ENCODE data around the gene PAQR4. TPM values are rescaled to one million over a fixed set of nuclear protein-coding genes. Genes with fewer than 3 reads are reported as not detected.
A peak's percentile ranks its signal among the peaks of the same experiment; 100 is the strongest.

PAQR4 gene
- total RNA-seq, 2 donors from 2014 or later = 30.5 to 32.0 TPM

DNA sequence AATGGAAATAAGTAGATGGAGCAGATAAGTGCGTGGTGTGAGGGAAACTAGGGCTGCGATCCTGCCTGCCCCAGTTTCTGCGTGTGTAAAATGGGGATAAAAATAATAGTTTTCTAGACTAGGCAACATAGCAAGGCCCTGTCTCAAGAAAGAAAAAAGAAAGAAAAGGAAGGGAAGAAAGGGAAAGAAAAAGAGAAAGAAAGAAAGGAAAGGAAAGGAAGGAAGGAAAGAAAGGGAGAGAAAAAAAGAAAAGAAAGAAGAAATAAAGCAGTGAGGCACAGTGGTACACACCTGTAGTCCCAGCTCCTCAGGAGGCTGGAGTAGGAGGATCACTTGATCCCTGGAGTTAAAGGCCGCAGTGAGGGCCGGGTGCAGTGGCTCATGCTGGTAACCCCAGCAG lies 13.3 kb downstream of the PAQR4 start:
- Mint-ChIP-seq H3K27ac (peak overlapping the region; percentile 93), H3K4me1 (peaks cover 25% of the 10 kb centered on the region), H3K9me3 (no peaks in the 10 kb centered on the region), H3K4me3 (peak overlapping the region; percentile 77), H3K36me3 (ENCODE audit: low read depth) (peaks cover 6% of the 10 kb centered on the region), H3K27me3 (ENCODE audit: insufficient read depth) (no peaks in the 10 kb centered on the region)
- DNase-seq = no peak
- Histone ChIP-seq H3K4me1 (ENCODE audit: control insufficient read depth, insufficient read depth, low read length) (peaks cover 3% of the 10 kb centered on the region), H3K36me3 (ENCODE audit: control insufficient read depth, insufficient read depth, low read length) (peaks cover 7% of the 10 kb centered on the region), H3K27ac (ENCODE audit: low read depth, low read length) (no peak overlapping the region), H3K27me3 (ENCODE audit: control insufficient read depth, insufficient read depth, low read length, poor library complexity, severe bottlenecking) (no peaks in the 10 kb centered on the region), H3K9ac (ENCODE audit: extremely low read depth, low read length, poor library complexity, severe bottlenecking) (no peak overlapping the region), H3K9me3 (ENCODE audit: control insufficient read depth, low read length) (no peaks in the 10 kb centered on the region), H3K4me3 (ENCODE audit: low read length) (no peak overlapping the region)
- TF ChIP-seq, protein P1, sequence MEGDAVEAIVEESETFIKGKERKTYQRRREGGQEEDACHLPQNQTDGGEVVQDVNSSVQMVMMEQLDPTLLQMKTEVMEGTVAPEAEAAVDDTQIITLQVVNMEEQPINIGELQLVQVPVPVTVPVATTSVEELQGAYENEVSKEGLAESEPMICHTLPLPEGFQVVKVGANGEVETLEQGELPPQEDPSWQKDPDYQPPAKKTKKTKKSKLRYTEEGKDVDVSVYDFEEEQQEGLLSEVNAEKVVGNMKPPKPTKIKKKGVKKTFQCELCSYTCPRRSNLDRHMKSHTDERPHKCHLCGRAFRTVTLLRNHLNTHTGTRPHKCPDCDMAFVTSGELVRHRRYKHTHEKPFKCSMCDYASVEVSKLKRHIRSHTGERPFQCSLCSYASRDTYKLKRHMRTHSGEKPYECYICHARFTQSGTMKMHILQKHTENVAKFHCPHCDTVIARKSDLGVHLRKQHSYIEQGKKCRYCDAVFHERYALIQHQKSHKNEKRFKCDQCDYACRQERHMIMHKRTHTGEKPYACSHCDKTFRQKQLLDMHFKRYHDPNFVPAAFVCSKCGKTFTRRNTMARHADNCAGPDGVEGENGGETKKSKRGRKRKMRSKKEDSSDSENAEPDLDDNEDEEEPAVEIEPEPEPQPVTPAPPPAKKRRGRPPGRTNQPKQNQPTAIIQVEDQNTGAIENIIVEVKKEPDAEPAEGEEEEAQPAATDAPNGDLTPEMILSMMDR (conservative IDR thresholded peaks at IDR 0.05) = no peak
- 73 to 86% methylated on average over 5 of the region's 5 CpGs for WGBS, 2 experiments (ENCODE audit: insufficient coverage in 1 of 2, insufficient read length in 1 of 2)

DNA sequence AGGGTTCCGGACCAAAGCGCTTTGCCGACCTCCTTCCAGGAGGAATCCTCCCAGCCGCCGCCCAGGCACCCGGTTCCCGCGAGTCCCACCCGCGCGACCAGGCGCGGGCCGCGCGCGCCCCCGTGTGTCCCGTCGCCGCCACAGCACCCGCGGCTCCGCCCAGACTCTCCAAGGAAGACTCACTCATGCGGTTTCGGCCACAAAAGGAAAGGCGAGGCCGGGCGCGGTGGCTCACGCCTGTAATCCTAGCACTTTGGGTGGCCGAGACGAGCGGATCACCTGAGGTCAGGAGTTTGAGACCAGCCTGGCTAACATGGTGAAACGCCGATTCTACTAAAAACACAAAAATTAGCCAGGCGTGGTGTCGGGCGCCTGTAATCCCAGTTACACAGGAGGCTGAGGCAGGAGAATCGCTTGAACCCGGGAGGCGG lies 14.6 kb downstream of the PAQR4 start:
- H3K27me3 Mint-ChIP-seq (ENCODE audit: insufficient read depth) = no peaks in the 10 kb centered on the region
- Histone ChIP-seq H3K27ac (ENCODE audit: low read depth, low read length) (no peak overlapping the region), H3K9ac (ENCODE audit: extremely low read depth, low read length, poor library complexity, severe bottlenecking) (no peak overlapping the region), H3K36me3 (ENCODE audit: control insufficient read depth, insufficient read depth, low read length) (no peaks in the 10 kb centered on the region), H3K9me3 (ENCODE audit: control insufficient read depth, low read length) (no peaks in the 10 kb centered on the region), H3K4me3 (ENCODE audit: low read length) (no peak overlapping the region), H3K4me1 (ENCODE audit: control insufficient read depth, insufficient read depth, low read length) (peaks cover 3% of the 10 kb centered on the region), H3K27me3 (ENCODE audit: control insufficient read depth, insufficient read depth, low read length, poor library complexity, severe bottlenecking) (no peaks in the 10 kb centered on the region)
- peak; percentile 97 for DNase-seq
- peaks cover 2% of the 10 kb centered on the region for H3K36me3 Mint-ChIP-seq (ENCODE audit: low read depth)
- no peak overlapping the region for H3K27ac Mint-ChIP-seq
- H3K4me1 Mint-ChIP-seq = peaks cover 26% of the 10 kb centered on the region
- WGBS, 2 experiments (ENCODE audit: insufficient coverage in 1 of 2, insufficient read length in 1 of 2) = 19 to 34% methylated on average over 21 to 42 of the region's 42 CpGs
- H3K4me3 Mint-ChIP-seq = peak overlapping the region; percentile 34
- no peaks in the 10 kb centered on the region for H3K9me3 Mint-ChIP-seq
- TF ChIP-seq, protein P1 (conservative IDR thresholded peaks at IDR 0.05) = peak; percentile 95

DNA sequence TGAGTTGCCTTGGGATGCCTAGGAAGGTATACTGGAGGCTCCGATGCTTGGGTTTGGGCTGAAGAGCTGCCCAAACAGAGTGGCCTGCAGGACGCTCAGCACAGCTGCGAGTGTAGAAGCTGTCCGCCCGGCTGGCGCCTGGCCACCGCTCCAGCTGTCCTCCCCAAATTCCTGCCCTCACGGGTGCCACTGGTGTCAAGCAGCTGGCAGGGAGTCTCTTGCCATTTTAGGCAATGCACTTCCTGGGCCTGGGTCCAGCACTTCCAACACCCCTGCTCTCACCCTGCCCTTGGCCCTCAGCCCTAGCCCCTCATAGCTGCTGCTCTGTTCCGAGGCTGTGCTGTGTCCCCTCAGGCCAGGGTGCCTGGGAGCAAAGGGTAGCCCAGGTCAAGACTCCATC lies 16.3 kb downstream of the PAQR4 start:
- no peak overlapping the region for H3K4me3 ChIP-seq (ENCODE audit: low read length)
- peaks cover 3% of the 10 kb centered on the region for H3K4me1 ChIP-seq (ENCODE audit: control insufficient read depth, insufficient read depth, low read length)
- H3K27me3 ChIP-seq (ENCODE audit: control insufficient read depth, insufficient read depth, low read length, poor library complexity, severe bottlenecking) = no peaks in the 10 kb centered on the region
- Mint-ChIP-seq H3K36me3 (ENCODE audit: low read depth) (no peaks in the 10 kb centered on the region), H3K27ac (no peak overlapping the region), H3K9me3 (no peaks in the 10 kb centered on the region), H3K4me3 (no peak overlapping the region), H3K4me1 (peaks cover 28% of the 10 kb centered on the region), H3K27me3 (ENCODE audit: insufficient read depth) (no peaks in the 10 kb centered on the region)
- WGBS, 2 experiments (ENCODE audit: insufficient coverage in 1 of 2, insufficient read length in 1 of 2) = 85 to 93% methylated on average over 2 to 9 of the region's 9 CpGs
- TF ChIP-seq, protein P1 (conservative IDR thresholded peaks at IDR 0.05) = no peak
- H3K9me3 ChIP-seq (ENCODE audit: control insufficient read depth, low read length) = no peaks in the 10 kb centered on the region
- DNase-seq = no peak
- H3K27ac ChIP-seq (ENCODE audit: low read depth, low read length) = no peak overlapping the region
- H3K9ac ChIP-seq (ENCODE audit: extremely low read depth, low read length, poor library complexity, severe bottlenecking) = no peak overlapping the region
- no peaks in the 10 kb centered on the region for H3K36me3 ChIP-seq (ENCODE audit: control insufficient read depth, insufficient read depth, low read length)

Data from endodermal cell (in vitro differentiated cells).